Uterus (tissue), 4 donors: ENCODE measurements around the gene KPRP. TPM values are rescaled to one million over a fixed set of nuclear protein-coding genes. Genes with fewer than 3 reads are reported as not detected.

Source experiments
- DNase-seq, 2 donors: peaks; one replicate each; pipeline ENCODE4 v3.0.0-alpha.2; 2019 to 2020
- H3K27ac ChIP-seq, 2 donors: fragments of 200-600 bp; sonication (generic); 1 replicate in 1 of 2; 2 replicates in 1 of 2; pipeline ENCODE4 v1.5.1; 2016 to 2018
- H3K27me3 ChIP-seq, 2 donors: fragments of 200-600 bp; sonication (generic); one replicate each; pipeline ENCODE4 v1.5.1; 2018 to 2019; ENCODE audit warnings: control low read depth in 1 of 2
- H3K36me3 ChIP-seq, 2 donors: fragments of 200-600 bp; sonication (generic); one replicate each; pipeline ENCODE4 v1.5.1; 2019; ENCODE audit warnings: control low read depth in 1 of 2
- H3K4me1 ChIP-seq, 2 donors: fragments of 200-600 bp; sonication (generic); one replicate each; pipeline ENCODE4 v1.5.1; 2018 to 2019; ENCODE audit warnings: control low read depth in 1 of 2
- H3K4me3 ChIP-seq, 2 donors: fragments of 200-600 bp; sonication (generic); 1 replicate in 1 of 2; 2 replicates in 1 of 2; pipeline ENCODE4 v1.5.1; 2018 to 2019; ENCODE audit warnings: mild to moderate bottlenecking in 1 of 2
- H3K9me3 ChIP-seq, 2 donors: fragments of 200-600 bp; sonication (generic); one replicate each; pipeline ENCODE4 v1.5.1; 2019; ENCODE audit warnings: control low read depth in 1 of 2
- POLR2A ChIP-seq, 2 donors: fragments of 450-650 bp; IDR thresholded peaks; one replicate each; pipeline ENCODE4 v1.6.1; 2016; ENCODE audit warnings: antibody characterized with exemption in 2 of 2, mild to moderate bottlenecking in 1 of 2, moderate library complexity in 1 of 2
- intact Hi-C: fragments of 100-400 bp; cut with DNase I; formaldehyde crosslinking; loops from one replicate; pipeline ENCODE4 v1.15.1; 2023; ENCODE audit warnings: low total_unique reads
- total RNA-seq, 4 donors: library from RNA; depleted of rRNA in 3 of 4; stranded (reverse); fragments of >200 nt in 3 of 4; gene quantifications; one replicate each; pipeline versions ENCODE4 v1.1.0 to v1.2.4, GENCODE V29; 2014 to 2023
- TF ChIP-seq, protein P1 (sequence below), 4 experiments: fragments of 200-600 bp in 2 of 4; fragments of 450-650 bp in 2 of 4; sonication (generic) in 2 of 4; IDR thresholded peaks; one replicate each; pipeline ENCODE4 v1.5.1; 2016 to 2019; ENCODE audit warnings: antibody characterized with exemption in 4 of 4, mild to moderate bottlenecking in 2 of 4, moderate library complexity in 1 of 4
- donor health status: DM: yes; HTN: yes; CAD: no.

The KPRP gene
- total RNA-seq, 4 donors from 2014 or later = not detected

- no peak for DNase-seq
- Histone ChIP-seq H3K27me3 (no peaks in the 10 kb centered on the region), H3K36me3 (no peaks in the 10 kb centered on the region), H3K9me3 (no peaks in the 10 kb centered on the region), H3K4me1 (no peaks in the 10 kb centered on the region), H3K27ac (no peak overlapping the region), H3K4me3 (no peak overlapping the region)
- TF ChIP-seq POLR2A (IDR thresholded peaks at IDR 0.05) = no peak
- TF ChIP-seq, protein P1, sequence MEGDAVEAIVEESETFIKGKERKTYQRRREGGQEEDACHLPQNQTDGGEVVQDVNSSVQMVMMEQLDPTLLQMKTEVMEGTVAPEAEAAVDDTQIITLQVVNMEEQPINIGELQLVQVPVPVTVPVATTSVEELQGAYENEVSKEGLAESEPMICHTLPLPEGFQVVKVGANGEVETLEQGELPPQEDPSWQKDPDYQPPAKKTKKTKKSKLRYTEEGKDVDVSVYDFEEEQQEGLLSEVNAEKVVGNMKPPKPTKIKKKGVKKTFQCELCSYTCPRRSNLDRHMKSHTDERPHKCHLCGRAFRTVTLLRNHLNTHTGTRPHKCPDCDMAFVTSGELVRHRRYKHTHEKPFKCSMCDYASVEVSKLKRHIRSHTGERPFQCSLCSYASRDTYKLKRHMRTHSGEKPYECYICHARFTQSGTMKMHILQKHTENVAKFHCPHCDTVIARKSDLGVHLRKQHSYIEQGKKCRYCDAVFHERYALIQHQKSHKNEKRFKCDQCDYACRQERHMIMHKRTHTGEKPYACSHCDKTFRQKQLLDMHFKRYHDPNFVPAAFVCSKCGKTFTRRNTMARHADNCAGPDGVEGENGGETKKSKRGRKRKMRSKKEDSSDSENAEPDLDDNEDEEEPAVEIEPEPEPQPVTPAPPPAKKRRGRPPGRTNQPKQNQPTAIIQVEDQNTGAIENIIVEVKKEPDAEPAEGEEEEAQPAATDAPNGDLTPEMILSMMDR (IDR thresholded peaks at IDR 0.05) = no peak
- intact Hi-C loops = no loop called here
Observed at GRCh38 chr1:152758636-152759035, 811 bp downstream of the KPRP start.

GRCh38 chr1:152759453-152760173 is 1.8 kb downstream of the KPRP start:
- no peaks in the 10 kb centered on the region for H3K4me1 ChIP-seq
- TF ChIP-seq, protein P1 (IDR thresholded peaks at IDR 0.05) = no peak
- no peak for TF ChIP-seq POLR2A (IDR thresholded peaks at IDR 0.05)
- H3K27me3 ChIP-seq = no peaks in the 10 kb centered on the region
- H3K36me3 ChIP-seq = no peaks in the 10 kb centered on the region
- H3K4me3 ChIP-seq = no peak overlapping the region
- no peaks in the 10 kb centered on the region for H3K9me3 ChIP-seq
- no peak overlapping the region for H3K27ac ChIP-seq
- DNase-seq = no peak
- intact Hi-C loops = no loop called here

GRCh38 chr1:152760551-152761190 is 2.8 kb downstream of the KPRP start:
- intact Hi-C loops = no loop called here
- TF ChIP-seq POLR2A (IDR thresholded peaks at IDR 0.05) = no peak
- Histone ChIP-seq H3K4me3 (no peak overlapping the region), H3K9me3 (no peaks in the 10 kb centered on the region), H3K27me3 (no peaks in the 10 kb centered on the region), H3K36me3 (no peaks in the 10 kb centered on the region), H3K4me1 (no peaks in the 10 kb centered on the region), H3K27ac (no peak overlapping the region)
- no peak for DNase-seq

- Histone ChIP-seq H3K9me3 (no peaks in the 10 kb centered on the region), H3K27me3 (no peaks in the 10 kb centered on the region), H3K27ac (no peak overlapping the region), H3K4me1 (no peaks in the 10 kb centered on the region), H3K36me3 (no peaks in the 10 kb centered on the region), H3K4me3 (no peak overlapping the region)
- intact Hi-C loops = no loop called here
- DNase-seq = no peak
- TF ChIP-seq, protein P1 (IDR thresholded peaks at IDR 0.05) = no peak
- no peak for TF ChIP-seq POLR2A (IDR thresholded peaks at IDR 0.05)
Observed at GRCh38 chr1:152761609-152762213, 3.9 kb downstream of the KPRP start.

GRCh38 chr1:152768847-152769533 is 11.2 kb downstream of the KPRP start:
- Histone ChIP-seq H3K4me1 (no peaks in the 10 kb centered on the region), H3K27me3 (no peaks in the 10 kb centered on the region), H3K4me3 (no peak overlapping the region), H3K9me3 (no peaks in the 10 kb centered on the region), H3K27ac (no peak overlapping the region), H3K36me3 (no peaks in the 10 kb centered on the region)
- intact Hi-C loops = no loop called here
- DNase-seq = no peak
- TF ChIP-seq POLR2A (IDR thresholded peaks at IDR 0.05) = no peak
- TF ChIP-seq, protein P1 (IDR thresholded peaks at IDR 0.05) = no peak
